Left kidney (tissue), 8 donors: ENCODE data around the gene SSRP1. TPM values are rescaled to one million over a fixed set of nuclear protein-coding genes. Genes with fewer than 3 reads are reported as not detected.
"Not testable (repeated sequence)": the region's sequence is repeated elsewhere in the genome, so short reads cannot be mapped to it uniquely, and the experiment has no call there.

Experiments used
- DNase-seq: peaks from one replicate; pipeline ENCODE4 v3.0.0-alpha.2; 2013
- long read RNA-seq, 8 donors: transcript quantifications; one replicate each; lab custom pipeline, GENCODE V29; 2026
- polyA plus RNA-seq: library from polyadenylated mRNA; unstranded; fragments of 120-200 nt; gene quantifications from one replicate; pipeline ENCODE4 v1.2.1, GENCODE V29; 2013; ENCODE audit not compliant: insufficient read length

Gene SSRP1, protein sequence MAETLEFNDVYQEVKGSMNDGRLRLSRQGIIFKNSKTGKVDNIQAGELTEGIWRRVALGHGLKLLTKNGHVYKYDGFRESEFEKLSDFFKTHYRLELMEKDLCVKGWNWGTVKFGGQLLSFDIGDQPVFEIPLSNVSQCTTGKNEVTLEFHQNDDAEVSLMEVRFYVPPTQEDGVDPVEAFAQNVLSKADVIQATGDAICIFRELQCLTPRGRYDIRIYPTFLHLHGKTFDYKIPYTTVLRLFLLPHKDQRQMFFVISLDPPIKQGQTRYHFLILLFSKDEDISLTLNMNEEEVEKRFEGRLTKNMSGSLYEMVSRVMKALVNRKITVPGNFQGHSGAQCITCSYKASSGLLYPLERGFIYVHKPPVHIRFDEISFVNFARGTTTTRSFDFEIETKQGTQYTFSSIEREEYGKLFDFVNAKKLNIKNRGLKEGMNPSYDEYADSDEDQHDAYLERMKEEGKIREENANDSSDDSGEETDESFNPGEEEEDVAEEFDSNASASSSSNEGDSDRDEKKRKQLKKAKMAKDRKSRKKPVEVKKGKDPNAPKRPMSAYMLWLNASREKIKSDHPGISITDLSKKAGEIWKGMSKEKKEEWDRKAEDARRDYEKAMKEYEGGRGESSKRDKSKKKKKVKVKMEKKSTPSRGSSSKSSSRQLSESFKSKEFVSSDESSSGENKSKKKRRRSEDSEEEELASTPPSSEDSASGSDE
- polyA plus RNA-seq = 200 TPM
- long read RNA-seq, donor 1, partial matches to known transcripts = 124 of 128 reads
- long read RNA-seq, donor 1, other reads (novel, unspliced or antisense) = 0 of 128 reads
- long read RNA-seq, donor 2, transcript SSRP1-201 (17 exons, 2,819 nt) = major isoform, 7 of 101 reads
- long read RNA-seq, donor 2, partial matches to known transcripts = 94 of 101 reads
- long read RNA-seq, donor 2, other reads (novel, unspliced or antisense) = 0 of 101 reads
- long read RNA-seq, donor 3, transcript SSRP1-201 (17 exons, 2,819 nt) = major isoform, 8 of 124 reads
- long read RNA-seq, donor 3, partial matches to known transcripts = 116 of 124 reads
- long read RNA-seq, donor 3, other reads (novel, unspliced or antisense) = 0 of 124 reads
- long read RNA-seq, donor 4, partial matches to known transcripts = 18 of 18 reads
- long read RNA-seq, donor 4, other reads (novel, unspliced or antisense) = 0 of 18 reads
- long read RNA-seq, donor 5, transcript SSRP1-201 (17 exons, 2,819 nt) = major isoform, 17 of 155 reads
- long read RNA-seq, donor 5, partial matches to known transcripts = 138 of 155 reads
- long read RNA-seq, donor 5, other reads (novel, unspliced or antisense) = 0 of 155 reads
- long read RNA-seq, donor 6, partial matches to known transcripts = 61 of 64 reads
- long read RNA-seq, donor 6, other reads (novel, unspliced or antisense) = 0 of 64 reads
- long read RNA-seq, donor 7, transcript SSRP1-201 (17 exons, 2,819 nt) = major isoform, 13 of 90 reads
- long read RNA-seq, donor 7, partial matches to known transcripts = 77 of 90 reads
- long read RNA-seq, donor 7, other reads (novel, unspliced or antisense) = 0 of 90 reads
- long read RNA-seq, donor 8, partial matches to known transcripts = 7 of 10 reads
- long read RNA-seq, donor 8, other reads (novel, unspliced or antisense) = 0 of 10 reads

DNA sequence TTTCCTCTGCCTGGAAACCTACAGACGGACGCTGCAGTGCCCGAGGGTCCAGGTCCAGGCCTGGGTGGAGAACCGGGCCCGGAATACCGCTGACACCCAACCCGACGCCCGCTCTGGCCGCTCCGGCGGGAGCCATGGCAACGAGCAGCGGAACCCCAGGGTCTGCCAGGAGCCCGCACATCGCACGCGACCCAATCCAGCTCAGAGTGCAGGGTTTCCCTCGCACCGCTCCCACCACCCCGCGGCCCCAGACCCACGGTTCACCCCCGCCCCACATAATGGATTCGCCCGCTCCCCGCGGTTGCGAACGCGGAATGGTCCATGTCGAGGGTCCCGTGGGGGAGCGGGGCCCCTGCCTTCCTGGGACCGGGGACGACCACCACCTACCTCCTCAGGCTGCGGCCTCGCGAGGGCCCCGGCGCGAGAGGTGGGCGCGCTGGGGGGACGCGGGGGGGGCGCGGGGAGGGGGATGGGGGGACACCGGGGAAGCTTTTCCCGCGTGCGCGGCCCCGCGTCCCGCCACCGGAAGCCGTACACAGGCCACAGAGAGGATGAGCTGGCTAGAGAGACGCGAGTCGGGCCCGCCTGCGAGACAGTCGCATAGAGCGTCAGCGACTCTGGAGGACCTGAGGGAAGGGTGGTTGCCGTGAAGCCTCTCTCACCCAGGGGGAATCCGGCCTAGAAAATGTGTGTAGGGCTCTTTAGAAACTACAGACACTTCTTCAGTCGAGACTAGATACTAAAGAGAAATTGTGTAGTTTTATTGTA, at the start of gene SSRP1:
Gene SSRP1, minus strand, starts transcription at position 550 of the 768 bp plus-strand sequence. CDS start 771 bp downstream, outside the sequence.
- peak; percentile 83 for DNase-seq

DNA sequence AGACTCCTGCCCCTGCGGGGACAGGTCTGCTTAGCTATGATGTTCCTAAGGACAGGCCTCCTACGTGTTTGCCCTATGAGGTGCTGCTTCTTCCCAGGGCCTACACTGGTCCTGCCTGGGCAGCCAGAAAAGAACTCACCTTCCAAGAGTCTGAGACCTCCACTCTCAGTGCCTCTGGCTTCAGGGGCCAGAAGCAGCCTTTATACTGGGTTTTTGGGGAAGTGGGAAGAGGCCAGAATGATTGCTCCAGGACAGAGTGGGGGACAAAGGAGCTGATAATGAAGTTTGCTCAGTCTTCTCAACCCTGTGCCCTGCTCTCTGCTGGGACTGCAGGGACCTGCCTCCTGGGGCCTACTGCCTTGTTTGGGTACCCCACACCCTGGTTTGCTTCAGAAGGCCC, 45.3 kb upstream of the SSRP1 start, which contains the start of gene PRG3:
Gene PRG3, minus strand, starts transcription at position 176 of the 400 bp plus-strand sequence. CDS start 442 bp downstream, outside the sequence.
- DNase-seq = no peak

DNA sequence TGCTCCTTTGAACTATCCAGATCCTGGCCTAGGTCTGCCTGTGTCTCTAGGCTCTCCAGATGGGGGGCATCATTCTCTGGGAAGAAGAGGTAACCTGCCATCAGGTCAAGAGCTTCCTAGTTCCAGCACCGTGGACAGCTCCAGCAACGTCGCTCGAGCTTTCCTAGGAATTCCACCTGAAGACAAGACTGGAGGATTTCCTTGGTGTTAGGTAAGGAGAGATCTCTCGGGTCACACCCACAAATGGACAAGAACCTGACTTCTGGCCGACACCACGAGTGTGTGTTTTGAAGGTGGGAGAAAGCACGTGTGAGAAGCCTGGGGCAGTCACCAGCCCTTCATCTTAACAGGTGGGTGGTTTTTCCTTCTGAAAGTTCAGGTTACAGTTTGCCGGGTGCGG, 44.0 kb upstream of the SSRP1 start:
- DNase-seq = peak; percentile 48

DNA sequence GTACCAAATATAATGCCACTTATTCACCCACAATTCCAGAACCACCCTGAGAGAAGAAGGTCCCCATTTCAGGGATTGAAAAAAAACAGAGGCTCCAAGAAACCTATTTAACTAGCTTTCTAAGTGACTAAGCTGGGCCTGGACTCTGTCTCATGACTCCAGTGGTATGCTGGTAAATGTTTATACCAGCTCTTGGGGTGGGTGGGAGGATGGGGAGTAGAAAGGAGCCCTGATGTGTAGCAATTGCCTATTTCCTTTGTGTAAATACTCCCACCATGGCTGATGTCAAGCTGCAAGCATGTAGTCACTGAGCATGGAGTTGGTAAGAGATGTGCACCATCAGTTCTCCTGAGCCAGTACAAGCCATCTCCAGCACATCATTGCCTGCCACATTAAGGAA, 42.5 kb upstream of the SSRP1 start:
- no peak for DNase-seq

DNA sequence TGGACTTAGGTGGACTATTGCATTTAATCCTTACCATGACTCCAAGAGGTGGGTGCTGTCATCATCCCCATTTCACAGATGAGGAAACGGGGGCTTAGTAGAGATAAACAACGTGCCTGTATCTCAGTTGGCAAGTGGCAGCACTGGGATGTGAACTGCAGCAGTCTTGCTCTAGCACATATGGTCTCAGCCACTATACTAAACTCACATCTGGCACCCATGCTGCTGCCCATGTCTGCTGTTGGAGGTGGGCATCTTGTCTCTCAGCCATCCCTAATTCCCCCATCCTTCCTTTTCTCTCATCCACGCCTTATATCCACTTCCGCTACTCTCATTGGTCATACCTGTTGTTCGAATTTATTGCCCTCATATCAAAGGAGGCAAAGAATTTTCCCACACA, 41.4 kb upstream of the SSRP1 start:
- no peak for DNase-seq

DNA sequence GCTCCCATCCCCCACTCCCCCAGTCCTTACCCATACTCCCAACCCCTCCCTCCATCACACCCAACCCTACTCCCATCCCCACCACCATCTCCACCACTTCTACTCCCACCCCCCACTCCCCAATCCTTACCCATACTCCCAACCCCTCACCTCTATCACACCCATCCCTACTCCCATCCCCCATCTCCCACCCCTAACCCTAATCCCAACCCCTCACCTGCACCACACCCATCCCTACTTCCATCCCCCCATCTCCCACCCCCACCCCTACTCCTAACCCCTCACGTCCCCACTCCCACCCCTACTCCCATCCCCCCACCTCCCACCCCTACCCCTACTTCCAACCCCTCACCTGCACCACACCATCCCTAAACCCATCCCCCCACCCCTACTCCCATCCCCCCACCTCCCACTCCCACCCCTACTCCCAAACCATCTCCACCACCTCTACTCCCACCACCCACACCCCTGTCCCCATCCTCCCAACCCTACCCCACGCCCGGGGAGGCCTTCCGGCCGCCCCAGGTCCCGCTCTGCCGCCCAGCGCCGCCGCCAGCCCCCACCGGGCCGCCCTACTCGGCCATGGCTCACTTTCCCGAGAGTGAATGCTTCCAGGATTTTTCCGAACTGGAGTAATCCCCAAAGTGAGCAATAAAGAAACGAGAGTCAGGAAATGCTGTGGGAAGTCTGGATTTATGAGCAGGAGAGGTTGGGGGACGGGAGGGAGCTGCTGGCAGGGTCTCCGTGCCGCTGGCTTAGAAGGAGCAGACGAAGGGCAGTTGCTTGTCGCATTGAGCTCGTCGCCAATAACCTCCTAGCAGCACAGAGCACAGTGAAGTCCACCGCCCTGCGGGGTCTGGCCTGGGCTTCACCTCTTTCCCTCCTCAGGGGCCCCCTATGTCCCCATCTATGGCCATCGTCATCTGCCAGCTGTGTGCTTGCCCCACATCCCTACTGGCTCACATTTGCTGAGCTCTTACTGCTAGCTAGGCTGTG, 40.7 kb upstream of the SSRP1 start:
- DNase-seq = no peak

DNA sequence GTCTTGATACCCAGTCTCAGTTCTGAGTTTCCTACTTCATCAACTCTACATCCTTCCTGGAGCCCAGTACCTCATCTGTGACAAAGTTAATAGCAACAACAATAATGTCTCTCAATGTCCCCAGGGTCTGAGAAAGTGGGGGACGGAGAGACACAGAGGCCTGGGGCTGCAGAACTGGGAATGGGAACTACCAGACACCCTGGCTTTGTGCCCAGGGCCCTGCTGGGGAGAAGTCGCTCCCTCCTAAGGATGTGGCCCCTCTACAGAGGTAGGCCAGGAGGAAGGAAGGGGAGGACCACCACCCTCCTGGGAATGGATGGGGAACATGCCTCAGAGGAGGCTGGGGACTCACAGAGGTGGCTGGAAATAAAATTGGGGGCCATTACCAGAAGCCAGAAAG, 39.8 kb upstream of the SSRP1 start:
- DNase-seq = no peak

DNA sequence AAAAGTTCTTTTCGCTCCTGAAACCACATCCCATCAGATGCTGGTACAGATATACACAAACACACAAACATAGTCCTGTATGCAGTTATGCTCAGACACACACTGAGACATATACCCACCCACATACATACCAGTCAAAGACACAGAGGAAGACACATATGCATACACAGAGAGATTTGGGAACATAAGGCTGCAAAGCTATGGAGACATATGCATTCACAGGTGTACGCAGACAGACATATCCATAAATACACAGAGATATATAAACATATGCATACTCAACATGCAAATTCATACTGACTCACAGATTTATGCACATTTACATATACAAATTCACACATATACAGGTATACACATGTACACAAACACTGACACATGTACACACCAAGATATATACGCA, 39.3 kb upstream of the SSRP1 start:
- DNase-seq = no peak

DNA sequence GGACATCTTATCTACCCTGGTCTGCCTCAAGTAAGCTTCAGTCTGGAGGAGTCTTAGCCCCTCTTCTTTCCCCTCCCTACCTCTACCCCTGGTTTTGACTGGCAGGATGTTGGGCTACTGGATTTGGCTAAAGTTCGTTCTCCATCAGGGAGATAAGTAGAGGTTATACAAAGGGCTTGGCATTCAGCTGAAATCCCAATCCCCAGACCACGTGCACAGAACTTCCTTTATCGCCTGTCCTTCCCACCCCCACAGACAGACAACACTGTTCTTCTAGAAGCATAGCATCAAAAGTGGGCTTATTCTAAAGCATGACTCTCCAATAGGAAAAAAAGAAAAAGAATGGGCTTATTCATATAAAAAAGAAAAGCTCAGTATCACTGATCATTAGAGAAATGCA, 37.5 kb upstream of the SSRP1 start:
- no peak for DNase-seq

DNA sequence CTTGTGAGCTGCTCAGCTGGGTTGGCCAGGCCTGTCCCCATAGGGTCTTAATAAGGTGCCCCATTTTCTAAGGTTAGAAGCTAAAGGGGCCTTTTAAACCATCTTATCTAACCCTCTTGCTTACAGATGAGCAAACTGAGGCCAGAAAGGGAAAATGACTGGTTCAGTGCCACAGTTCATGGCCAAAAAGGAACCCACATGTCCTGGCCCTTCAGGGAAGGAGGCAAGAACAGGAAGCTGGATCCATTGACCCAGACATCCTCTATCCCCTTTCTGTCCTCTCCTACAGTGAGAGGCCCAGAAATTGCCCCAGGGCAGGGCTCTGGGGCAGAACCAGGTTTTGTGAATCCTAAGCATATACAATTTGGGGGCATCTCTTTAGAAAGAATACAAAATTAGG, 35.2 kb upstream of the SSRP1 start:
- DNase-seq = no peak

DNA sequence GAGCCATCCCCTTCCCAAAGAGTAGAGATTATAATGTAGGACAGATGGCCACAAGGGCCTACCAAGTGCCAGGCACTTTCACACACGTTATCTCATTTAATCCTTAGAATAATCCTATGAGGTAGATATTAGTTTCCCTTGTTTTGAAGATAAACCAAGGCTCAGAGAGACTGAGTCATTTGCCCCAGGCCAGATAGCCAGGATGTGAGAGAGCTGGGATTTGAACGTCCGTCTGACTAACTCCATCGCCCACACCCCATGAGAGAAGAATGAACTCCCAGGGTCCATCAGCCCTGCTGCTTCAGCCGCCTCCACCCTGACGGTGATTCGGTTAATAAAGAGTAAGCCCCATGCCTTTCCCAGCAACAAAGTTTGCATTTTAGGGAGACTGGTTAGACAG, 34.6 kb upstream of the SSRP1 start:
- DNase-seq = no peak

DNA sequence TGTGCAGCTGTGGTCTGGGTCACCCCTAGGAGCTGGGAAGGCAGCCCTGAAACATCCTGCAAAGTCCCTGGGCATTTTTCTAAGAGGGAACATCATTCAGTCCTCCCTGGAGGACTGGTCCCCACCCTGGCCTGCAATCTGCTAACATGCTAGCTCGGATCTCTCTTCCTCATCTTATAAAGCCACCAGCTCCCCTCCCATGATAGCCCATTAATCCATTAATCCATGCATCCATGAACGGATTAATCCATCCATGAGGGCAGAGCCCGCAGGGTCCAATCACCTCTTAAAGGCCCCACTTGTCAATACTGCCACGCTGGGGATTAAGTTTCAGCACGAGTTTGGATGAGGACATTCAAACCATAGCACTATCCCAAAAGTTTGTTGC, 33.1 kb upstream of the SSRP1 start:
- no peak for DNase-seq

DNA sequence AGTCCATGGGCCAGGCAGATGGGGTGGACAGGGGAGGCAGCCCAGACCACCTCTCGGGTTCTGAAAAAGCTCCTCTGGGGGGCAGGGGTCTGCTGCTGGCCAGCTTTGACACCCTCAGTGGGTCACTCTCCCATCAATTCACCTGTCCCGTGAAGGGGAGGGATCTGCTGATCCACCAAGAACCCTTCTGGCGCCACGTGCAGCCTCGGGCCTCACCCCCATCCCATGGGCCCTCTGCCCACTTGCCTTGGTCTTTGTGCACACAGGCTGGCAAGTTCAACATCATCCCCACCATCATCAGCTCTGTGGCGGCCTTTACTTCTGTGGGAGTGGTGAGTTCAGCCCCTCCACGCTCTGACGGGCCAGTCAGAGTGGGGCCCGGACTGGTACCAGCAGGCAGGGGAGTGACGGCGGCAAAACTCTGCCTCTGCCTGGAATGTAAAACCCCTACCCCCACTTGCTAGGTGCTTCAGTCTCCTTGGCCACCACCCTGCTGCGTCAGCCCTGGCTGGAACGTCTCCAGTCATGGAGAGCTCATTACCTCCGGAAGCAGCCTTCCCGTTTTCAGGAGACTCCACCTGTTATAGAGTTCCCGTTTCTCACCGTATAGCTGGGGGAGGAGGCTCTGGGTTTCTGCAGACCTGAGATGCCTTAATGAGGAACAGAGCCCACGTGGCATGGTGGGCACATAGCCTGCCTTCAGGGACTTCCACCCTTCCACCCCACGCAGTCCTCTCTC, 32.6 kb upstream of the SSRP1 start:
- DNase-seq = no peak

DNA sequence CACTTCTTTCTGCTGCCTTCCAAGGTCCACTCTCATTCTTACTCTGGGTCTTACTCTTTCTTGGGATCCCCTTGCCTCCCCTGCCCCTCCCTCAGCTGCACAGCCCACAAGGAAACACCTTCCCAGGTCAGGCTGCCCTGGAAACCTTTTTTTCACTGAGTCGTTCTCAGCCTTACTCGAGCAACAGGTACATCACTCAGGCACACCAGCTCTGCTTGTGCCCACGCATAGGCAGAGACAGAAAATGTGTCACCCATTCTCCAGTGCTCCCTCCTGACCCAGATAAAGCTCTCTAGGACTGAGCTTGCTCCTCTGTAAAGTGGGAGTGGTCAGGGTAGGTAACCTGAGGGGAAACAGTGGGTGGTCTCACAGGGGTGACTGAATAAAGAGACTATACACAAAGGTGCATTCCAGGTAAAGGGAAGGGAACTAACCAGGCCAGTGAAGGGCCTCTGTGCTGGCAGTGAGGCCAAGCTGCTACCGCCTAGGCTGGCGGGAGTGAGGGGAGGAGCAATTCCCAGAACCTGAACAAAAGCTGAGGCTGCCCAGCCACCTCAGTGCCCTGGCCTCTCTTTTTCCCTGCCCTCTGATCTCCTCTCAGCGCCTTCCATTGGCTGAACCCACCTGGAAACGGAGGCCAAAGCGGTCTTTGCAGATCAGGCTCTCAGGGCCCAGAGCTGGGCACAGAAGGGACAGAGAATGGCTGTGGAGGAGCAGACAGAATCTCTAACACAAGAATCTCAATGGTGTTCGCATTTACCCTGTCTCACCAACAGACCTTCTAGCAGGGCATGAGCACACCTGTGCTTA, 29.4 kb upstream of the SSRP1 start:
- no peak for DNase-seq

DNA sequence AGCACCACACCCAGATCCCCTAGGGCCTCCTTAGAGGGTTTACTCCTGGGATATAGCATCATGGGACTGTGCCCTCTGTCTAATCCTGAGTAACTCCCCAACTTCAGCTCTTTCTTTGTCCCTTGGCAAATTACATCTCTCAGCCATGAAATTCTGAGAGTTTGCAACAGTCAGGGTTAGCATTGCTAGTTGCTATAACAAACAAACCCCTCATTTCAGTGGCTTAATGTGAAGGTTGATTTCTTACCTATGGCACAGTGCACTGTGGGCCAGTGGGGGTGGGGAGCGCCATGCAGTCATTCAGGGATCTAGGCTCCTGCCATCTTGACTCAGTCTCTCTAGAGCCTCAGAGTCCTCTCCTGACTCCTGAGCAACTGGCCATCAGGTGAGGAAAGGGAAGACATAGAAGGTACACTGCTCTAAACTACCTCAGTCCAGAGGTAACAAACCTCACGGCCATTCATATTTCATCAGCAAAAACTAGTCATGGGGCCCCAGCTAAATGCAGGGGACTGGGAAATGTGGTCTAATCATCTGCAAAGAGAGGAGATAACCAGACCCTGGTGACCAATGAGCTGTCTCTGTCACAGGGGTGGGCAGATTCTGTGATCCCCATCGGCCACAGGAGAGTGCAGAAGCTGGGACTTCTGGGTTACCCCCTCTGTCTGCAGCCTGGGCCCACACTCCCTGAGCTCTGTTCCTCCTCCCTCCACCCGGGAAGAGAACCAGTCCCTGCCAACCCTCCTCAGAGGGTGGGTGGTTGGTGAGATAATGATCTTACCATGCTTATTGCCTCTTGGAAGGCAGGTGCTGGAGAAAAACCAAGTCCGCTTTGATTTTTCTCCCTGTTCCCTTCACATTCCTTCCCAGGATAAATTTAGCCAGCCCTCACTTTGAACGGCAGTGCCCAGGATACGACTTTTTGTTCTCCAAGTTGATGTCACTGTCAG, 27.7 kb upstream of the SSRP1 start:
- no peak for DNase-seq

DNA sequence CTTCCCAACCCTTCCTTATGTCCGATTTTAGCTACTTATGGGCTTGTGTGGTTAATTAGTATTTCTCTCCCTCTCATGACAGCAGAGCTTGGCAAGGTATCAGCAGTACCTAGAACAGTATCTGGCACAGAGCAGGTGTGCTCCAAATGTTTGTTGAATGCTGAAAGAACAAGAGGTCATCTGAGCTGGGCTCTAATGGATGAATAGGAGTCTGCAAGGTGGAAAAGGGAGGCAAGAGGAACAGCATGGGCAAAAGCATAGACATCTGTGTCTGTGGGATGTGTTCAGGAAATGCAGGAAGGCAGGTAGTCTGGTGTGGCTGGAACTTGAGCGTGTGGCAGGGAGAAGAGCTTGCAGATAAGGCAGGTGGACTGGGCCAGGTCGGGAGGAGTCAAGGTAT, 26.2 kb upstream of the SSRP1 start:
- DNase-seq = no peak

DNA sequence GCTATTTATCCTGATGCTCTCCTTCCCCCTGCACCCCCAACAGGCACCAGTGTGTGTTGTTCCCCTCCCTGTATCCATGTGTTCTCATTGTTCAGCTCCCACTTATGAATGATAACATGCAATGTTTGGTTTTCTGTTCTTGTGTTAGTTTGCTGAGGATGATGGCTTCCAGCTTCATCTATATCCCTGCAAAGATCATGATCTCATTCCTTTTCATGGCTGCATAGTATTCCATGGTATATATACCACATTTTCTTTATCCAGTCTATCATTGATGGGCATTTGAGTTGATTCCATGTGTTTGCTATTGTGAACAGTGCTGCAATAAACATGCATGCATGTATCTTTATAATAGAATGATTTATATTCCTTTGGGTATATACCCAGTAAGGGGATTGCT, 25.7 kb upstream of the SSRP1 start:
- DNase-seq = not testable (repeated sequence)
